IPS-20b (cell line): ENCODE results near the gene KCNC1.

Source experiments
- H3K27ac ChIP-seq: one replicate; pipeline ENCODE4 v1.5.1; 2013; ENCODE audit warnings: low read length
- H3K27me3 ChIP-seq: 2 replicates; pipeline ENCODE4 v1.6.1; 2013; ENCODE audit warnings: mild to moderate bottlenecking, low read length, inconsistent platforms; ENCODE audit not compliant: insufficient read depth
- H3K36me3 ChIP-seq: 2 replicates; pipeline ENCODE4 v1.6.1; 2013; ENCODE audit warnings: low read depth, mild to moderate bottlenecking, inconsistent platforms, low read length, moderate library complexity; ENCODE audit not compliant: insufficient read depth
- H3K4me1 ChIP-seq: 2 replicates; pipeline ENCODE4 v1.6.1; 2013; ENCODE audit warnings: mild to moderate bottlenecking, control low read depth, inconsistent platforms, low read length, moderate library complexity; ENCODE audit not compliant: insufficient read depth
- H3K4me3 ChIP-seq: 2 replicates; pipeline ENCODE4 v1.5.1; 2013; ENCODE audit warnings: mild to moderate bottlenecking, low read length, inconsistent platforms
- H3K9ac ChIP-seq: 2 replicates; pipeline ENCODE4 v1.6.1; 2013; ENCODE audit warnings: low read depth, mild to moderate bottlenecking, inconsistent platforms, low read length, moderate library complexity
- H3K9me3 ChIP-seq: 2 replicates; pipeline ENCODE4 v1.6.1; 2013; ENCODE audit warnings: mild to moderate bottlenecking, low read depth, low read length, inconsistent platforms; ENCODE audit not compliant: insufficient read depth

The KCNC1 gene

GRCh38 chr11:17734418-17734911 is at the start of gene KCNC1:
TSS of gene KCNC1 (plus strand) at chr11:17734781. CDS start at chr11:17736003, 1,222 bp downstream.
- no peaks in the 10 kb centered on the region for H3K36me3 ChIP-seq
- H3K4me3 ChIP-seq: peak within 1 kb of the TSS; percentile 60; the same call in 1 of the 2 replicates
- no peak within 1 kb of the TSS for H3K27ac ChIP-seq
- no peaks in the 10 kb centered on the region for H3K9me3 ChIP-seq
- H3K9ac ChIP-seq: no peak within 1 kb of the TSS
- peaks cover 85% of the 10 kb centered on the region for H3K27me3 ChIP-seq
- peaks cover 6% of the 10 kb centered on the region; the same call in 1 of the 2 replicates for H3K4me1 ChIP-seq

GRCh38 chr11:17686231-17686980 is 48.2 kb upstream of the KCNC1 start:
- Histone ChIP-seq H3K4me3 (no peak overlapping the region), H3K9ac (no peak overlapping the region), H3K9me3 (no peaks in the 10 kb centered on the region), H3K27ac (no peak overlapping the region), H3K27me3 (peaks cover 62% of the 10 kb centered on the region), H3K4me1 (no peaks in the 10 kb centered on the region), H3K36me3 (no peaks in the 10 kb centered on the region)

GRCh38 chr11:17687946-17688670 is 46.5 kb upstream of the KCNC1 start:
- Histone ChIP-seq H3K36me3 (no peaks in the 10 kb centered on the region), H3K4me1 (no peaks in the 10 kb centered on the region), H3K9me3 (no peaks in the 10 kb centered on the region), H3K27me3 (peaks cover 79% of the 10 kb centered on the region), H3K27ac (no peak overlapping the region), H3K9ac (no peak overlapping the region), H3K4me3 (no peak overlapping the region)

GRCh38 chr11:17691550-17691949 is 43.0 kb upstream of the KCNC1 start:
- no peaks in the 10 kb centered on the region for H3K36me3 ChIP-seq
- no peaks in the 10 kb centered on the region for H3K4me1 ChIP-seq
- no peaks in the 10 kb centered on the region for H3K9me3 ChIP-seq
- H3K9ac ChIP-seq: no peak overlapping the region
- no peak overlapping the region for H3K27ac ChIP-seq
- peaks cover 89% of the 10 kb centered on the region for H3K27me3 ChIP-seq
- no peak overlapping the region for H3K4me3 ChIP-seq

GRCh38 chr11:17691976-17692375 is 42.6 kb upstream of the KCNC1 start:
- H3K4me3 ChIP-seq: no peak overlapping the region
- H3K4me1 ChIP-seq: no peaks in the 10 kb centered on the region
- no peak overlapping the region for H3K9ac ChIP-seq
- H3K27me3 ChIP-seq: peaks cover 93% of the 10 kb centered on the region
- H3K36me3 ChIP-seq: no peaks in the 10 kb centered on the region
- H3K27ac ChIP-seq: no peak overlapping the region
- H3K9me3 ChIP-seq: no peaks in the 10 kb centered on the region

GRCh38 chr11:17692931-17693330 is 41.6 kb upstream of the KCNC1 start:
- Histone ChIP-seq H3K9ac (no peak overlapping the region), H3K27ac (no peak overlapping the region), H3K4me1 (no peaks in the 10 kb centered on the region), H3K9me3 (no peaks in the 10 kb centered on the region), H3K4me3 (no peak overlapping the region), H3K36me3 (no peaks in the 10 kb centered on the region), H3K27me3 (peaks cover 95% of the 10 kb centered on the region)

- no peaks in the 10 kb centered on the region for H3K36me3 ChIP-seq
- H3K9me3 ChIP-seq: no peaks in the 10 kb centered on the region
- H3K9ac ChIP-seq: no peak overlapping the region
- H3K4me3 ChIP-seq: no peak overlapping the region
- H3K4me1 ChIP-seq: no peaks in the 10 kb centered on the region
- H3K27ac ChIP-seq: no peak overlapping the region
- H3K27me3 ChIP-seq: peaks cover 98% of the 10 kb centered on the region
These were observed 41.0 kb upstream of the KCNC1 start for GRCh38 chr11:17693531-17693930.

GRCh38 chr11:17694494-17695110 is 40.0 kb upstream of the KCNC1 start:
- no peak overlapping the region for H3K27ac ChIP-seq
- no peaks in the 10 kb centered on the region for H3K36me3 ChIP-seq
- no peaks in the 10 kb centered on the region for H3K4me1 ChIP-seq
- peaks cover 96% of the 10 kb centered on the region for H3K27me3 ChIP-seq
- H3K9ac ChIP-seq: no peak overlapping the region
- H3K4me3 ChIP-seq: no peak overlapping the region
- H3K9me3 ChIP-seq: no peaks in the 10 kb centered on the region

- H3K4me3 ChIP-seq: peak overlapping the region; percentile 55; the same call in 1 of the 2 replicates
- H3K9ac ChIP-seq: no peak overlapping the region
- H3K4me1 ChIP-seq: no peaks in the 10 kb centered on the region
- H3K36me3 ChIP-seq: no peaks in the 10 kb centered on the region
- H3K9me3 ChIP-seq: no peaks in the 10 kb centered on the region
- H3K27ac ChIP-seq: no peak overlapping the region
- H3K27me3 ChIP-seq: peaks cover 84% of the 10 kb centered on the region
These were observed 38.8 kb upstream of the KCNC1 start for GRCh38 chr11:17695454-17696441.

- Histone ChIP-seq H3K9me3 (no peaks in the 10 kb centered on the region), H3K4me1 (no peaks in the 10 kb centered on the region), H3K27me3 (peaks cover 75% of the 10 kb centered on the region), H3K36me3 (no peaks in the 10 kb centered on the region), H3K4me3 (no peak overlapping the region), H3K27ac (no peak overlapping the region), H3K9ac (no peak overlapping the region)
These were observed 37.8 kb upstream of the KCNC1 start for GRCh38 chr11:17696741-17697140.
